HuH-7.5 (cell line): ENCODE data around the gene CYBB.

Experiments used
- DNase-seq: peaks from one replicate; pipeline ENCODE4 v3.0.0; 2011; ENCODE audit warnings: low spot score

The CYBB gene

DNA sequence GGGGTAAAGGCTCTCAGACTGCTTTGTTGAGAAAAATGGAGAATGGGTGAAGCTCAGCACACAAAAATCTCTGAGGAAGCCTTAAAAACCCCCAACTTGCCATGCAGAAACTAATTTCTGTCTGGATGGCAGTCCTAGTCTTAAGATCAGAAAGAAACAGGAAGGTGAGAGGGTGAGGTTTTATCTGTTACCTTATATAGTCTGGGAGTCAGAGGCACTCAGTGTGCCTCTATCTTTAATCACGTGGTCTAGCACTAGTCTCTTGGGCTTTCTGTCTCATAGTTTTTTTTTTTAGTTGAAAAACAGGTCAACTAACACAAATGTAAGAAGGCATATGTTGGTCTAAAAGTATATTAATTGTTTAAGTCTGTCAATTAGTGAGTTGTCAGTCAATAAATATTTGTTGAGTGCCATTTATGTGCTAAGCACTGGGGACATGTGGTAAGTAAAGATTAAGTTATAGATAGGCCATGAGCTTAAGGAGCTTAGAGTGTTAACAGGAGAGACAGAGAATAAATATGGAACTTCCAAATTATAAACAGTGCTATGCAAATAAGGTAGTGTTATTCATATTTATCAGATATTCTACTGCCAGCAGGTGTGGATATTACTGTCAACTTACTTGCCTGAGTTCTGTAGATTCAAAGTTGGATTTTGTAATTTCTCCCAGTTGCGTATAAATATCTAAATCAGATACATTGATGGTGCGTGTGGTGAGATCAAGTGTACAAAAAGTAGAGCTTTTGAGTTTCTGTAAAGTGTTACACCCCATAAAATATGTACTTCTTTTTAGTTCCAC, 7.0 kb downstream of the CYBB start:
- DNase-seq = no peak

DNA sequence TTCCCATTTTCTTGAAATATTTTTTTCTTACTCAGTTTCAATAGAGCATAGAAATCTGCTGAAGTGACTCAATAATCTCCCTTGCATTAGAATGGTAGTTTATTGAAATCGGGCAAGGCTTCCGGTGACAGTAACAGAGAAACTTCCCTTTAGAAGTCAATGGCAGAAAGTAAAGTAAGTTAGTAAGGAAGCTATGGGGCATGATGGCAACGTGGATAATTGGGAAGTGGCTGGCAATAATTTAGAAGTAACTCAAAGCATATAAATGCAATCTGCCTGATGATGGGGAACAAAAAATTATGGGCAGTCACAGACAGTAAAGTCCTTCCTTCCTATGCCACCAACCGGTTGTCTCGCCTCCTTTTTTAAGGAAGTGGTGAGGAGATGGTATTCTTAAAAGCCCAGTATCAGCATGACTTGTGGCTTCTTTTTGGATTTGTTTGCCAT, 7.6 kb downstream of the CYBB start:
- DNase-seq = no peak

GRCh38 chrX:37796310-37796709, 16.5 kb downstream of the CYBB start:
- no peak for DNase-seq

DNA sequence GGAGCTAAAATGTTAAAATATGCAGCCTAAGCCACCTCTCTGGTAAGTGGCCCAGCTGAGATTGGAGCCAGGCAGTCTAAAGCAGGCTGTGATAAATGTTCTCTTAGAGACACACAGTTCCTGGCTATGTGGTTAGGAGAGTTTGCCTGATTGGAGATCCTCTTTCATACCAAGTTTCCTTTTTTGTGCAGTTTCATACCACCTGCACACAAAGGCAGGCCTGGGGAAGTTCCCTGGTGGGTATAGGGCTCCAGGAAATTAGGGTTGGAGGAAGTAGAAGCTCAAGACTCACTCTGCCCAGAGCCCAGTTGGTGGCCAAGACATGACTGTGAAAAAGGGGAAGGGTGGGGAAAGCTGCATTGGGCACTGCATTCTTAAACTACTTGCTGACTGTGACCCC, 16.9 kb downstream of the CYBB start:
- DNase-seq = no peak

DNA sequence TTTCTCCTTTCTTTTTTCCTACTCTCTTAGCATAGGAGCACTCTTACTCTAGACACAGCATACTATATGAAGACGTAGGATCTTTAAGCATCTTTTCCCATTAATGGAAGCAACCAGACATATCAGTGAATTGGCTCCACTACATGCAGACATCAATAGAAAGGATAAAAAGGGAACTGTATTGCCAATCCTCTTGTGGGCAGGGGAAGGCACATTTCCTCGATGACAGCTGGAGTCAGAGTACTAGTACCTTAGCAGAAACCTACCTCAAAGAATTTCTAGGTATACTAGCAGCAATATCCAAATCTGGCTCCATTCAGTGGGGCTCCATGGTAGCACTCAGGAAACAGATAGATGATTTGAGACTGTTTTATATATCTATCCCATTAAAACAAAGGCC, 20.1 kb downstream of the CYBB start:
- DNase-seq = no peak

GRCh38 chrX:37800717-37801116, 20.9 kb downstream of the CYBB start:
- no peak for DNase-seq

- DNase-seq = no peak
Measured at GRCh38 chrX:37802028-37802427, 22.2 kb downstream of the CYBB start.

DNA sequence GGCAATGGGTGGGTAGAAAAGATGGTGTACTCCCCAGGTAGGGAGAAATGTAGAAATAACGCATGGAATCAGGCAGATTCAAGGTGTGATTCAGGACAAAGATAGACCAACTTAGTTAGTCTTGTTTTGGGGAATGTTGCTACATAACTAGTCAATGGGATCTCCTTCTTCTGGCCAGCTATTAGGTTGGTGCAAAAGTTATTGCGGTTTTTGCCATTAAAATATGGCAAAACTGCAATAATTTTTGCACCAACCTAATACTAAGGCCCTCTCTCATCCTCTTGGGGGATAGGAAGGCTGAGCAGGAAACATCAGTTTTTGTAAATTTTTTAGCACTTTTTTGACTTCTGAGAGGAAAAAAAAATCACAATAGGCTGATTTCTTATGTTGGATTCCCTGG, 23.2 kb downstream of the CYBB start:
- DNase-seq = no peak

DNA sequence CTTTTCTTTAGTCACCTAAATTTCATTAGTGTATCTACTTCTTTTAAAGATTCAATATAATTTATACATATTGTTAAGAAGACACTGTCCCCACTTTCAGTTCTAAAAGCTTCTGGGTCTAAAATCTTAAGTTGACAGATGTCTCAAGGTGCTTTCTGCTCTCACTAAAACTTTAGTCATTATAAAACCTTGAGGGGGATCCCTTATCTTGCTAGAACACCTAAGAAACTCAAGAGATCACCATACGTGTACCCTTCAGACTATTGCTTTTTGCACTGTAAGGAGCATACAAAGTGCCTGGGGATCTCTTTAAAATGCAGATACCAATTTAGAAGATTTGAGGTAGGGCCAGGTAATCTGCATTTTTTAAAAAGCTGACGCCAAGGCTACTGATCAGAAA, 30.1 kb downstream of the CYBB start:
- DNase-seq = no peak

DNA sequence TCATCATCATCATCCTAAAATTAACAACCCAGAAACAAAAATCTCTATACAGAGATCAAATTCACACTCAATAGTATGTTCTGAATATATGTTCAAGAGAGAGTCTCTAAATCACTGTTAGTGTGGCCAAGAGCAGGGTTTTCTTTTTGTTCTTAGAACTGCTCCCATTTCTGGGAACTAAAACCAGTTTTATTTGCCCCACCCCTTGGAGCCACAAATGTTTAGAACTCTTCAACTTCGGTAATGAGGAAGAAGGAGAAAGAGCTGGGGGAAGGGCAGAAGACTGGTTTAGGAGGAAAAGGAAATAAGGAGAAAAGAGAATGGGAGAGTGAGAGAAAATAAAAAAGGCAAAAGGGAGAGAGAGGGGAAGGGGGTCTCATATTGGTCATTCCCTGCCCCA, 32.3 kb downstream of the CYBB start:
- no peak for DNase-seq

DNA sequence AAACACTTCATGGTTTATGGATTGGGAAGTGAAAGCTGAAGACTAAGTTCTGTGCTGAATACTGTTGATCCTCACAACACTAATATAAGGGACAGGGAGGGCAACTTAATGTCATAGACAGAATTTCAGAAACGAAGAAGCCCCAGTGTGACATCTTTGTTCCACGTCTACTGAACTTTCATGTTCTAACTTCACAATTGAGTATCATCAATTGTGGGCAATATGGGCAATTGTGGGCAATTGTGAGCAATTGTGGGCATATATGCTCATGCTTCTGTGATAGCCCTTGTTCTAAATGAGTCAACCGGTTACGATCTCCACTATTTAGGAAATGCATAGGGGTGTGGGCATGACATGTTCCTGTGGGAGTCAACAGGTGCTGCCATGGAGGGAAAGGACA, 33.7 kb downstream of the CYBB start:
- DNase-seq = no peak

GRCh38 chrX:37815366-37815765, 35.5 kb downstream of the CYBB start:
- no peak for DNase-seq

- no peak for DNase-seq
Measured at GRCh38 chrX:37816766-37817165, 36.9 kb downstream of the CYBB start.

- no peak for DNase-seq
Measured at GRCh38 chrX:37817176-37817575, 37.3 kb downstream of the CYBB start.

- no peak for DNase-seq
Measured at GRCh38 chrX:37817579-37817978, 37.7 kb downstream of the CYBB start.

DNA sequence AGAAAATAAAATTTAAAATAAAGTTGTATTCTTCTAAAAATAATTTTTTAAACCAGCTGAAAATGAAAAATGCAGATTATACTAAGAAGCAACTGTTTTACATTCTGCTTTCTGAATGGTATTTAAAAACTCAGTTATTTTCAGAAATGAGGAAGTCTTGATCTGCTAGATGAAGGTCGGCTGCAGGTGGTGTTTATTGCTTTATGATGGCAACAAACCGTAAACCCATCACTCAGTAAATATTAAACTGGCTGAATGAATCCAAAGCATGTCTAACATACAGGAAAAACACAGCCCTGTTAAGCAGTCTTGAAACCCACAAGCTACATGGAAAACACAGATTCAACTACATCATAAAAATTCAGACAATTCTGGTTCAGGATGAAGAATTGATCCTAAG, 38.2 kb downstream of the CYBB start:
- no peak for DNase-seq

- DNase-seq = no peak
Measured at GRCh38 chrX:37820646-37821045, 40.8 kb downstream of the CYBB start.

DNA sequence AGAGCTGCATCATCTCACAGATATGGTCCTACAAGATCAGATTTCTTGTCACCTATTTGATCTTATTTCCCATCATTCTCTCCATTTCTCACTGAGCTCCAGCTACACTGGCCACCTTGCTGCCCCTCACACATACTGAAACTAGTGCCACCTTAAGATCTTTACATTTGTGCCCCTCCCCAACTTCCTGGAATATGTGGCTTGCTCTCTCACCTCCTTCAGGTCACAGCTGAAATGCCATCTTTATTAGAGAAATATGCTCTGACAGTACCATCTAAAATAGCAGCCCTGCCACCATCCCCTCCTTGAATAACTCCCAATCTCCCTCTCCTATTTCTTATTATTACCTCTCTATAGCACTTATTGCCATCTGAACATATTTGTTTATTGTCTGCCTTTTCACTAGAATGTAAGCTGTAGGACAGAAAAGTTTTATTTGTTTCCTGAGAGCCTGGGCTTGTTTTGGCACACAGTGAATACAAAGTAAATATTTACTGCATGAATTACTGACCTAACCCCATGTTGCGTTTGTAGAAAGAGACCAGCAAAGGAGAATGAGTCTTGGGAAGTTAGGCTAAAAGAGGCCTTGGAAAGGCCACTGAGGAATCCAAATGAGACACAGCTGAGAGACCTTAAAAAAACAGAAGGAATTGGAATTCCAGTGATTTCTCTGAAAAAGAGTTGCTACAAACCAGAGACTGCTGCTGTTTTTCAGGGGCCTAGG, 44.8 kb downstream of the CYBB start:
- no peak for DNase-seq

- no peak for DNase-seq
Measured at GRCh38 chrX:37825215-37825842, 45.5 kb downstream of the CYBB start.

DNA sequence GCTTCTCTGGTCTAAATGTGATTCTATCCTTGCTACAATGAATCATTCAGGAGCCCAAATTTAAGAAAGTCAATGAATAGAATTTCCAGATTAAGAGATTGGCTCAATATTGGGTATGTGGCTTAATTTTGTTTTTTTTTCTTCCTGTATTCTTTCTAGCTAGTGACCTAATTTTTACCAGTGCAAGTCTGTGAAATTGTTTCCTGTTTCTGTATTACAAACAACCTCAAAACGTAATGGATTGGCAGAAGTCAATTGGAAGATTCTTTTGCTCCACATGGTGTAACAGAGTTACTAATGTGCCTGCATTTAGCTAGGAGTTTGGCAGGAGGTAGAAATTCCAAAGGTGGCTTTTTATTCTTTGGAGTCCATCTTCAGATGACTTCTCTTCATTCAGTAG, 49.9 kb downstream of the CYBB start:
- DNase-seq = no peak

DNA sequence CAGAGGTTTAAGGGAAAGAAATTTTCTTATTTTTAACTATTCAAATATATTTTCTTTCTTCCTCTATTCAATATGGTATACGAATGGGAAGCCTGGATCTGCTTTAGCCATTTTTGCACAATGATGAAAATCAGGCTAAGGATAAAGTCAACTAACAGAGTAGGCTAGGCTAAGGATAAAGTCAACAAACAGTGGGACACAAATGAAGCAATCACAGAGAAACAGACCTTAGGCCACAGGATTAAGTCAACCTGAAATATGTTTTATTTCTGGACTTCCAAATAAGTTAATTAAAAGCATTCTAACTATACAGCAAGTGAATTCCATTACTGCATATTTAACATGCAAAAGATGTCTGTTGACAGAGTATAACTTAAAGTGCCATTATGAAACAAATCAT, 50.5 kb downstream of the CYBB start:
- DNase-seq = no peak

DNA sequence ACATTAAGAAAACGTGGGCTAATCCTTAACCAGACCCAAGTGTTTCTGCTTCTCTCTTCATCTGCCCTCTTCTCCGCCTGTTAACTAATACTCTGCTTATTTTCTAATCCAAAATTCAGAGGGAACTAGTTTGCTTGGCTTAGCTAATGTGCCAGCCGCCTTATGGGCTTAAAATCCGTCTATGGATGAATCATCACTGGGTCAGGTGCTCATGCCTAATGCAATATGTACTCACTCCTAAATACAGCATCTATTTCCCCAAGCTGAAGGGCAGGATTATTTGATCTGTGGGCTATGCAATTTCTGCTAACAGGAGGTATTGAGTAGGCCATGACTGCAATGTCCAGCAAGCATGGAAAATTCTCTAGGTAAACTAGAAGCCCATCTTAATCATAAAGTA, 55.1 kb downstream of the CYBB start:
- no peak for DNase-seq

DNA sequence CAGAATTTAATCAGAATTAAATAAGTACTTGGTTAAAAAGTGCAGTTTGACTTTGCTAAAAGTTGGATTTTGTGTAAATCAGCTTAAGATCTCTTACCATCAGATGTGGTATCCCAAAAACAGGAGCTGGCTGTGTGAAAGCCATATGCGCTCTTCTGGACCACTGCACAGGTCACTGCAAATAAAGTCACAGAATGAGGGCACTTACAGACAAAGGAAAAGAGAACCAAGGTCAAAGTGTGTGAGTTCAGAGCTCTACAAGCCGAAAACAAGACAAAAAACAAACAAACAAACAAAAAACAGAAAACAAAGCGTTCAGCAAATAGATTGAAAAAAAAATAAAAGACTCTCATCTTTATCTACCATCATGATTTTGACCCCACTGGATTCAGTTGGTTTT, 61.1 kb downstream of the CYBB start:
- DNase-seq = no peak
